ENCODE data around the gene LPP.

DNA sequence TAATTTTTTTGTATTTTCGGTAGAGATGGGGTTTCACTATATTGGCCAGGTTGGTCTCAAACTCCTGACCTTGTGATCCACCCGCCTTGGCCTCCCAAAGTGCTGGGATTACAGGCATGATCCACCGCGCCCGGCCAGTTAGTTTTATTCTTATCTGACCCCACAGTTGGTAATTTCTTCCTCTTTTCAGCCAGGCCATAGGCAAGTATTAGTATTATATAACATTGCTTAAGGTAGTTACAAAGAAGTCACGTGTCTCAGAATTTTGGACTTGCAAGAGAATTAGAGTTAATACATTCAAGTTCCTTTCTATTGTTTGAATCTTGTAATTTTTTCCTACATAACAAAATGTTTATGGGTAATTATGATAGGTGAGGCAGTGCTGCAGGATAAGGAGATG is 334.8 kb downstream of the LPP start:
- TF ChIP-seq, protein P1, sequence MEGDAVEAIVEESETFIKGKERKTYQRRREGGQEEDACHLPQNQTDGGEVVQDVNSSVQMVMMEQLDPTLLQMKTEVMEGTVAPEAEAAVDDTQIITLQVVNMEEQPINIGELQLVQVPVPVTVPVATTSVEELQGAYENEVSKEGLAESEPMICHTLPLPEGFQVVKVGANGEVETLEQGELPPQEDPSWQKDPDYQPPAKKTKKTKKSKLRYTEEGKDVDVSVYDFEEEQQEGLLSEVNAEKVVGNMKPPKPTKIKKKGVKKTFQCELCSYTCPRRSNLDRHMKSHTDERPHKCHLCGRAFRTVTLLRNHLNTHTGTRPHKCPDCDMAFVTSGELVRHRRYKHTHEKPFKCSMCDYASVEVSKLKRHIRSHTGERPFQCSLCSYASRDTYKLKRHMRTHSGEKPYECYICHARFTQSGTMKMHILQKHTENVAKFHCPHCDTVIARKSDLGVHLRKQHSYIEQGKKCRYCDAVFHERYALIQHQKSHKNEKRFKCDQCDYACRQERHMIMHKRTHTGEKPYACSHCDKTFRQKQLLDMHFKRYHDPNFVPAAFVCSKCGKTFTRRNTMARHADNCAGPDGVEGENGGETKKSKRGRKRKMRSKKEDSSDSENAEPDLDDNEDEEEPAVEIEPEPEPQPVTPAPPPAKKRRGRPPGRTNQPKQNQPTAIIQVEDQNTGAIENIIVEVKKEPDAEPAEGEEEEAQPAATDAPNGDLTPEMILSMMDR (IDR thresholded peaks at IDR 0.05): no peak
- TF ChIP-seq ZFX (IDR thresholded peaks at IDR 0.05; ENCODE audit: borderline replicate concordance): no peak

Measured in 22Rv1 (cell line).